ENCODE measurements around the gene TMEM220.

The TMEM220 gene

DNA sequence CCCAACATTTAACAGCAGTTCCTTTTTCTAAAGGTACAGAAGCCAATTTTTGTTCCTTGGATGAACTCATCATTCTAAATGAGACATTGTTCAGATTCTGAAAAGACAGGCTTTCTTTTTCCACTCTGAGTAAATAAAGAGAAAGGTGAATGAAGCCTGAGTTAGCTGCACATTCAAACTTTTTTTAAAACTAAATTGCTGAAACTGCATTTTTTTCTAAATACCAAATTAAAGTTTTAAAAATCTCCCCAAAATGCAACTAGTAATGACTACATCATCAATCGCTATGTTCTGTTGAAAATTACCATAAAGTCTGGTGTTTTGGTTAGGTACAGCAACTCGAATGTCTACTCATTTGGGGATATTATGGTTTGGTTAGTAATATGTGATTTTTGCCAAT is 42.3 kb downstream of the TMEM220 start:
- Histone ChIP-seq H3K9me3 (ENCODE audit: control insufficient read depth, insufficient read depth, low read length) (no peaks in the 10 kb centered on the region), H3K79me2 (ENCODE audit: control insufficient read depth, low read length) (peaks cover 65% of the 10 kb centered on the region), H3K4me2 (ENCODE audit: low read length) (no peak overlapping the region), H3K27me3 (ENCODE audit: control insufficient read depth, low read length) (no peaks in the 10 kb centered on the region), H4K20me1 (ENCODE audit: control insufficient read depth, insufficient read depth, low read depth, low read length) (peaks cover 10% of the 10 kb centered on the region; the same call in 1 of the 2 replicates), H3K4me1 (ENCODE audit: control insufficient read depth, low read length) (peaks cover 13% of the 10 kb centered on the region), H3K9me2 (replicated peaks; ENCODE audit: control insufficient read depth, low read length) (no peaks in the 10 kb centered on the region), H3K27ac (ENCODE audit: low read depth, low read length) (no peak overlapping the region), H3F3A (ENCODE audit: control insufficient read depth, insufficient read depth) (peaks cover 3% of the 10 kb centered on the region; the same call in 1 of the 2 replicates), H3K36me3 (ENCODE audit: control insufficient read depth, low read length) (peaks cover 93% of the 10 kb centered on the region), H3K4me3 (ENCODE audit: low read length) (no peak overlapping the region)
- TF ChIP-seq EZH2phosphoT487 (IDR thresholded peaks at IDR 0.05; ENCODE audit: borderline replicate concordance, low read length) = no peak
- TF ChIP-seq, protein P1, sequence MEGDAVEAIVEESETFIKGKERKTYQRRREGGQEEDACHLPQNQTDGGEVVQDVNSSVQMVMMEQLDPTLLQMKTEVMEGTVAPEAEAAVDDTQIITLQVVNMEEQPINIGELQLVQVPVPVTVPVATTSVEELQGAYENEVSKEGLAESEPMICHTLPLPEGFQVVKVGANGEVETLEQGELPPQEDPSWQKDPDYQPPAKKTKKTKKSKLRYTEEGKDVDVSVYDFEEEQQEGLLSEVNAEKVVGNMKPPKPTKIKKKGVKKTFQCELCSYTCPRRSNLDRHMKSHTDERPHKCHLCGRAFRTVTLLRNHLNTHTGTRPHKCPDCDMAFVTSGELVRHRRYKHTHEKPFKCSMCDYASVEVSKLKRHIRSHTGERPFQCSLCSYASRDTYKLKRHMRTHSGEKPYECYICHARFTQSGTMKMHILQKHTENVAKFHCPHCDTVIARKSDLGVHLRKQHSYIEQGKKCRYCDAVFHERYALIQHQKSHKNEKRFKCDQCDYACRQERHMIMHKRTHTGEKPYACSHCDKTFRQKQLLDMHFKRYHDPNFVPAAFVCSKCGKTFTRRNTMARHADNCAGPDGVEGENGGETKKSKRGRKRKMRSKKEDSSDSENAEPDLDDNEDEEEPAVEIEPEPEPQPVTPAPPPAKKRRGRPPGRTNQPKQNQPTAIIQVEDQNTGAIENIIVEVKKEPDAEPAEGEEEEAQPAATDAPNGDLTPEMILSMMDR (IDR thresholded peaks at IDR 0.05; ENCODE audit: low read depth, low read length, poor library complexity, severe bottlenecking) = no peak

DNA sequence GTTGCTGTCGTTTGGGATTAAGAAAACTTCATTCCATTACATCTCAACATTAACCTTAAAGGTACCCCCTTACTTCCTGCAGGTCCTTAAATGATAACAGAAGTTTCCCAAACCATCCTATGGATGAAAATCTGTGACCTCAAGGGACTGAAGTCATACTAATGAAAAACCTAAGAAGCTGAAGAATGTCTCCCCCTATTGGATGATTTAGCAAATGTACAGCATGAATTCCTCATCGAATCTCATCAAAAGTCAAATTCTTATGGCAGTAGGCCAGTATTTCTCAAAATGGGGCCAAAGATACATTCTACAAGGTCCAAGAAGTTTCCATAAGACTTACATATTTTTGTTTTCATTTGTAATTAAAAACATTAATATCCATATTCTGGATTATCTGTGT is 46.0 kb downstream of the TMEM220 start:
- no peak for TF ChIP-seq EZH2phosphoT487 (IDR thresholded peaks at IDR 0.05; ENCODE audit: borderline replicate concordance, low read length)
- TF ChIP-seq, protein P1 (IDR thresholded peaks at IDR 0.05; ENCODE audit: low read depth, low read length, poor library complexity, severe bottlenecking) = peak; percentile 66
- Histone ChIP-seq H3K4me1 (ENCODE audit: control insufficient read depth, low read length) (no peaks in the 10 kb centered on the region), H3K79me2 (ENCODE audit: control insufficient read depth, low read length) (peaks cover 29% of the 10 kb centered on the region), H3K9me3 (ENCODE audit: control insufficient read depth, insufficient read depth, low read length) (no peaks in the 10 kb centered on the region), H3F3A (ENCODE audit: control insufficient read depth, insufficient read depth) (peaks cover 3% of the 10 kb centered on the region; the same call in 1 of the 2 replicates), H3K4me2 (ENCODE audit: low read length) (no peak overlapping the region), H4K20me1 (ENCODE audit: control insufficient read depth, insufficient read depth, low read depth, low read length) (no peaks in the 10 kb centered on the region; the same call in 1 of the 2 replicates), H3K27me3 (ENCODE audit: control insufficient read depth, low read length) (no peaks in the 10 kb centered on the region), H3K9me2 (replicated peaks; ENCODE audit: control insufficient read depth, low read length) (no peaks in the 10 kb centered on the region), H3K27ac (ENCODE audit: low read depth, low read length) (no peak overlapping the region), H3K36me3 (ENCODE audit: control insufficient read depth, low read length) (peaks cover 91% of the 10 kb centered on the region), H3K4me3 (ENCODE audit: low read length) (no peak overlapping the region)

DNA sequence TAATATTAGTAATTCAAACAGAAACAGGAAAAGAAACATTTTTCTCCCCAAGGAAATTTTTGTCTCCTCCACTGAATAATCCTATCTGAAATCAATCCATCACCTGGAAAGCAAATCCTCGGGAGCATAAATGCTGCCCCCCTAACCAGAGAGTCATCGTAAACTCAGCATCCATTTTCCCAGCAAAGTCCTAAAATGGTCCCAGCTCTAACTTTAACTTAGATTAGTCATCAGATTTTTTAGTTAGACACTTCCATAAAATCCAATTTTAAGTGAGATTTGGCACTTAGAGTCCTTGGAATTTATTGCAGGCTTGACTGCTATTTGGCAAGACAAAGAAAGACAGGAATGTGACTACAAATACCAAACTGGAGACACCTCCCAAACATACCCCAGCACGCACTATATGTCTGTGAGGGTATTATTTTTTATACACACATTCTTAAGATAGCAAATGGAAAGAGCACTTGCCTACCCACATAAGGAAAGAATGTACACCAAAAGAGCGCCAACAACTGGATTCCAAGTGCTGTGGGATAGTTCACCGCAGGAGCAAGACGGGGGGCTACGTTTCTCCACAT is 47.9 kb downstream of the TMEM220 start:
- no peaks in the 10 kb centered on the region for H3K9me2 ChIP-seq (replicated peaks; ENCODE audit: control insufficient read depth, low read length)
- H3K36me3 ChIP-seq (ENCODE audit: control insufficient read depth, low read length) = peaks cover 85% of the 10 kb centered on the region
- peaks cover 3% of the 10 kb centered on the region; the same call in 1 of the 2 replicates for H3F3A ChIP-seq (ENCODE audit: control insufficient read depth, insufficient read depth)
- peaks cover 13% of the 10 kb centered on the region for H3K79me2 ChIP-seq (ENCODE audit: control insufficient read depth, low read length)
- no peaks in the 10 kb centered on the region; the same call in 1 of the 2 replicates for H4K20me1 ChIP-seq (ENCODE audit: control insufficient read depth, insufficient read depth, low read depth, low read length)
- no peak overlapping the region for H3K4me3 ChIP-seq (ENCODE audit: low read length)
- no peak overlapping the region for H3K27ac ChIP-seq (ENCODE audit: low read depth, low read length)
- no peaks in the 10 kb centered on the region for H3K9me3 ChIP-seq (ENCODE audit: control insufficient read depth, insufficient read depth, low read length)
- no peak overlapping the region for H3K4me2 ChIP-seq (ENCODE audit: low read length)
- no peaks in the 10 kb centered on the region for H3K27me3 ChIP-seq (ENCODE audit: control insufficient read depth, low read length)
- TF ChIP-seq EZH2phosphoT487 (IDR thresholded peaks at IDR 0.05; ENCODE audit: borderline replicate concordance, low read length) = no peak
- TF ChIP-seq, protein P1 (IDR thresholded peaks at IDR 0.05; ENCODE audit: low read depth, low read length, poor library complexity, severe bottlenecking) = no peak
- no peaks in the 10 kb centered on the region for H3K4me1 ChIP-seq (ENCODE audit: control insufficient read depth, low read length)

Measured in DOHH2 (cell line).